ENCODE measurements around the gene IQCH.

GRCh38 chr15:67512933-67513714 is 258.5 kb downstream of the IQCH start:
- TF ChIP-seq ESRRA (IDR thresholded peaks at IDR 0.05; ENCODE audit: borderline replicate concordance, low read depth): no peak
- TF ChIP-seq, protein P1, sequence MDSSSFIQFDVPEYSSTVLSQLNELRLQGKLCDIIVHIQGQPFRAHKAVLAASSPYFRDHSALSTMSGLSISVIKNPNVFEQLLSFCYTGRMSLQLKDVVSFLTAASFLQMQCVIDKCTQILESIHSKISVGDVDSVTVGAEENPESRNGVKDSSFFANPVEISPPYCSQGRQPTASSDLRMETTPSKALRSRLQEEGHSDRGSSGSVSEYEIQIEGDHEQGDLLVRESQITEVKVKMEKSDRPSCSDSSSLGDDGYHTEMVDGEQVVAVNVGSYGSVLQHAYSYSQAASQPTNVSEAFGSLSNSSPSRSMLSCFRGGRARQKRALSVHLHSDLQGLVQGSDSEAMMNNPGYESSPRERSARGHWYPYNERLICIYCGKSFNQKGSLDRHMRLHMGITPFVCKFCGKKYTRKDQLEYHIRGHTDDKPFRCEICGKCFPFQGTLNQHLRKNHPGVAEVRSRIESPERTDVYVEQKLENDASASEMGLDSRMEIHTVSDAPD (CRISPR knock-in tag; IDR thresholded peaks at IDR 0.05): no peak
- TF ChIP-seq, protein P2, sequence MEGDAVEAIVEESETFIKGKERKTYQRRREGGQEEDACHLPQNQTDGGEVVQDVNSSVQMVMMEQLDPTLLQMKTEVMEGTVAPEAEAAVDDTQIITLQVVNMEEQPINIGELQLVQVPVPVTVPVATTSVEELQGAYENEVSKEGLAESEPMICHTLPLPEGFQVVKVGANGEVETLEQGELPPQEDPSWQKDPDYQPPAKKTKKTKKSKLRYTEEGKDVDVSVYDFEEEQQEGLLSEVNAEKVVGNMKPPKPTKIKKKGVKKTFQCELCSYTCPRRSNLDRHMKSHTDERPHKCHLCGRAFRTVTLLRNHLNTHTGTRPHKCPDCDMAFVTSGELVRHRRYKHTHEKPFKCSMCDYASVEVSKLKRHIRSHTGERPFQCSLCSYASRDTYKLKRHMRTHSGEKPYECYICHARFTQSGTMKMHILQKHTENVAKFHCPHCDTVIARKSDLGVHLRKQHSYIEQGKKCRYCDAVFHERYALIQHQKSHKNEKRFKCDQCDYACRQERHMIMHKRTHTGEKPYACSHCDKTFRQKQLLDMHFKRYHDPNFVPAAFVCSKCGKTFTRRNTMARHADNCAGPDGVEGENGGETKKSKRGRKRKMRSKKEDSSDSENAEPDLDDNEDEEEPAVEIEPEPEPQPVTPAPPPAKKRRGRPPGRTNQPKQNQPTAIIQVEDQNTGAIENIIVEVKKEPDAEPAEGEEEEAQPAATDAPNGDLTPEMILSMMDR (IDR thresholded peaks at IDR 0.05 in 2 of 3, conservative IDR thresholded peaks at IDR 0.05 in 1 of 3; ENCODE audit: insufficient read depth in 2 of 3, low read depth in 1 of 3, low read length in 3 of 3): no peak
- no peak for TF ChIP-seq BHLHE40 (IDR thresholded peaks at IDR 0.05; ENCODE audit: low read length)
- no peak for TF ChIP-seq TEAD4 (IDR thresholded peaks at IDR 0.05; ENCODE audit: low read length)
- TF ChIP-seq TEAD4 (CRISPR knock-in tag; IDR thresholded peaks at IDR 0.05; ENCODE audit: borderline replicate concordance): no peak
- no peak for TF ChIP-seq TGIF2 (CRISPR knock-in tag; IDR thresholded peaks at IDR 0.05)
- TF ChIP-seq, protein P3, sequence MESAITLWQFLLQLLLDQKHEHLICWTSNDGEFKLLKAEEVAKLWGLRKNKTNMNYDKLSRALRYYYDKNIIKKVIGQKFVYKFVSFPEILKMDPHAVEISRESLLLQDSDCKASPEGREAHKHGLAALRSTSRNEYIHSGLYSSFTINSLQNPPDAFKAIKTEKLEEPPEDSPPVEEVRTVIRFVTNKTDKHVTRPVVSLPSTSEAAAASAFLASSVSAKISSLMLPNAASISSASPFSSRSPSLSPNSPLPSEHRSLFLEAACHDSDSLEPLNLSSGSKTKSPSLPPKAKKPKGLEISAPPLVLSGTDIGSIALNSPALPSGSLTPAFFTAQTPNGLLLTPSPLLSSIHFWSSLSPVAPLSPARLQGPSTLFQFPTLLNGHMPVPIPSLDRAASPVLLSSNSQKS (CRISPR knock-in tag; IDR thresholded peaks at IDR 0.05): no peak
- no peak for TF ChIP-seq POLR3A (IDR thresholded peaks at IDR 0.05; ENCODE audit: borderline replicate concordance, extremely low read depth, insufficient read depth, insufficient read length)
- TF ChIP-seq PHB2 (IDR thresholded peaks at IDR 0.05; ENCODE audit: low read depth): no peak
- TF ChIP-seq, protein P4, sequence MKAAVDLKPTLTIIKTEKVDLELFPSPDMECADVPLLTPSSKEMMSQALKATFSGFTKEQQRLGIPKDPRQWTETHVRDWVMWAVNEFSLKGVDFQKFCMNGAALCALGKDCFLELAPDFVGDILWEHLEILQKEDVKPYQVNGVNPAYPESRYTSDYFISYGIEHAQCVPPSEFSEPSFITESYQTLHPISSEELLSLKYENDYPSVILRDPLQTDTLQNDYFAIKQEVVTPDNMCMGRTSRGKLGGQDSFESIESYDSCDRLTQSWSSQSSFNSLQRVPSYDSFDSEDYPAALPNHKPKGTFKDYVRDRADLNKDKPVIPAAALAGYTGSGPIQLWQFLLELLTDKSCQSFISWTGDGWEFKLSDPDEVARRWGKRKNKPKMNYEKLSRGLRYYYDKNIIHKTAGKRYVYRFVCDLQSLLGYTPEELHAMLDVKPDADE (conservative IDR thresholded peaks at IDR 0.05; ENCODE audit: control insufficient read depth, low read depth, low read length): no peak

Data from K562 (cell line).